AG04450 (cell line): Measurements from ENCODE around the gene CNR2. TPM values are rescaled to one million over a fixed set of nuclear protein-coding genes. Genes with fewer than 3 reads are reported as not detected.

Experiments used
- CTCF ChIA-PET: fragments of 300-600, 350-600 bp; formaldehyde crosslinking; extraction: SDS; loops from one replicate; lab custom pipeline; 2022; ENCODE audit warnings: antibody characterized with exemption, inconsistent platforms; lab: Charles Lee
- POLR2A ChIA-PET: fragments of 350-600 bp; formaldehyde crosslinking; extraction: SDS; loops from one replicate; lab custom pipeline; 2021; ENCODE audit warnings: antibody characterized with exemption, inconsistent platforms; lab: Yijun Ruan, JAX
- DNase-seq: peaks from one replicate; pipeline ENCODE4 v3.0.0-alpha.2; 2011; ENCODE audit warnings: low read depth, low spot score
- H3K27ac ChIP-seq: one replicate; pipeline ENCODE4 v1.5.1; 2012; ENCODE audit warnings: low read depth, low read length, control low read depth
- H3K27me3 ChIP-seq: one replicate; pipeline ENCODE4 v1.6.0; 2012; ENCODE audit warnings: low read length; ENCODE audit not compliant: control insufficient read depth, insufficient read depth
- H3K4me3 ChIP-seq: 2 replicates; pipeline ENCODE4 v1.5.1; 2011; ENCODE audit warnings: mild to moderate bottlenecking, low read depth, low read length, control low read depth
- H3K9me3 ChIP-seq: 2 replicates; pipeline ENCODE4 v1.5.1; 2012; ENCODE audit warnings: low read length; ENCODE audit not compliant: control insufficient read depth, insufficient read depth
- CTCF ChIP-seq: IDR thresholded peaks from 2 replicates; pipeline ENCODE4 v1.5.1; 2011; ENCODE audit warnings: low read depth, low read length, control low read depth, inconsistent platforms
- polyA plus RNA-seq: library from polyadenylated mRNA; depleted of rRNA; stranded (reverse); fragments of >200 nt; gene quantifications from 2 replicates; pipeline ENCODE4 v1.2.3, GENCODE V29; 2011

Gene CNR2
- polyA plus RNA-seq, 1 experiment = not detected

GRCh38 chr1:23897083-23897482 lies 16.1 kb downstream of the CNR2 start:
- peaks cover 5% of the 10 kb centered on the region; the same call in 1 of the 2 replicates for H3K9me3 ChIP-seq
- H3K27me3 ChIP-seq = peaks cover 37% of the 10 kb centered on the region
- ChIA-PET CTCF (no interaction called here), POLR2A (interaction anchor here (0.7 kb wide), 1 partner anchor 862 kb away, joined by 4 read pairs; no protein-coding TSS in a partner anchor)
- no peak overlapping the region for H3K27ac ChIP-seq
- H3K4me3 ChIP-seq = no peak overlapping the region
- no peak for TF ChIP-seq CTCF
- DNase-seq = no peak

GRCh38 chr1:23896491-23896890 lies 16.7 kb downstream of the CNR2 start:
- DNase-seq = no peak
- peaks cover 35% of the 10 kb centered on the region for H3K27me3 ChIP-seq
- POLR2A ChIA-PET = no interaction called here
- no peak for TF ChIP-seq CTCF
- H3K27ac ChIP-seq = no peak overlapping the region
- CTCF ChIA-PET = no interaction called here
- no peaks in the 10 kb centered on the region for H3K9me3 ChIP-seq
- H3K4me3 ChIP-seq = no peak overlapping the region

- no peak for DNase-seq
- CTCF ChIA-PET = no interaction called here
- H3K27ac ChIP-seq = no peak overlapping the region
- H3K4me3 ChIP-seq = no peak overlapping the region
- no peaks in the 10 kb centered on the region for H3K9me3 ChIP-seq
- no peak for TF ChIP-seq CTCF
- peaks cover 30% of the 10 kb centered on the region for H3K27me3 ChIP-seq
- POLR2A ChIA-PET = no interaction called here
Observed at GRCh38 chr1:23895993-23896392, 17.2 kb downstream of the CNR2 start.

GRCh38 chr1:23895082-23895481 lies 18.1 kb downstream of the CNR2 start:
- TF ChIP-seq CTCF = no peak
- no peak overlapping the region for H3K4me3 ChIP-seq
- DNase-seq = no peak

GRCh38 chr1:23889074-23889473 lies 24.1 kb downstream of the CNR2 start:
- DNase-seq = no peak
- Histone ChIP-seq H3K9me3 (no peaks in the 10 kb centered on the region), H3K4me3 (no peak overlapping the region), H3K27me3 (peaks cover 49% of the 10 kb centered on the region), H3K27ac (no peak overlapping the region)
- ChIA-PET POLR2A (no interaction called here), CTCF (no interaction called here)
- TF ChIP-seq CTCF = no peak

More at GRCh38 chr1:23895082-23895481, 18.1 kb downstream of the CNR2 start:
- ChIA-PET POLR2A (no interaction called here), CTCF (no interaction called here)
- H3K9me3 ChIP-seq = no peaks in the 10 kb centered on the region
- H3K27me3 ChIP-seq = peaks cover 28% of the 10 kb centered on the region
- no peak overlapping the region for H3K27ac ChIP-seq
